Activated gamma-delta T cell treated with Interleukin-2 at 50 U/mL for 16 hours (primary cell): ENCODE measurements around the gene CFAP298.
"Not testable (repeated sequence)": the region's sequence is repeated elsewhere in the genome, so short reads cannot be mapped to it uniquely, and the experiment has no call there.

ENCODE experiments used
- DNase-seq: peaks from one replicate; pipeline ENCODE4 v3.0.0-alpha.2; 2020

CFAP298 gene

GRCh38 chr21:32565856-32566465 lies 46.2 kb downstream of the CFAP298 start:
- no peak for DNase-seq

GRCh38 chr21:32562915-32563314 lies 49.3 kb downstream of the CFAP298 start:
- no peak for DNase-seq

DNA sequence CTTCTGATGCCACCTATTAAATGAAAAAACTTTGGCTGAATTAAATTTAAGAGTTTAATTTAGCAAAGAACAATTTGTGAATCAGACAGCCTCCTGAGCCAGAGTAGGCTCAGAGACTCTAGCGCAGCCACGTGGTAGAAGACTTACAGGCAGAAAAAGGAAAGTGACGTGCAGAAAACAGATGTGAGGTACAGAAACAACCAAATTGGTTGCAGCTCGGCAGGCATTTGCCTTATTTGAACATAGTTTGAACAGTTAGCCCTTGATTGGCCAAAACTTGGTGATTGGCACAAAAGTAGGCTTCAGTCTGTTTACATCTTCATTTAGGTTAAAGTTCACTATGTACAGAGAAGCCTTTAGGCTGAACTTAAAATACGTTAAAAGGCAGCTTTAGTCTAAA lies 49.8 kb downstream of the CFAP298 start:
- DNase-seq: no peak

DNA sequence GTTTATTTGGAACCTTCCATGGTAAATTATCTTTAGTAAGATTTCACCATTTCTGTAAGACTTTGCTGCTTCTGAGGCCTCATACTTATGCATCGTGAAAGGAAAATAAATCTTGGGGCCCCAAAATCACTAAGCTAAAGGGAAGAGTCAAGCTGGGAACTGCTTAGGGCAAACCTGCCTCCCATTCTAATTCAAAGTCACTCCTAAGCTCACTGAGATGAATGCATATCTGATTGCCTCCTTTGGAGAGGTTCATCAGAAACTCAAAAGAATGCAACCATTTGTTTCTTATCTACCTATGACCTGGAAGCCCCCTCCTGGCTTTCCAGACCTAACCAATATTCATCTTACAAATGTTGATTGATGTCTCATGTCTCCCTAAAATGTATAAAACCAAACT lies 50.7 kb downstream of the CFAP298 start:
- not testable (repeated sequence) for DNase-seq

DNA sequence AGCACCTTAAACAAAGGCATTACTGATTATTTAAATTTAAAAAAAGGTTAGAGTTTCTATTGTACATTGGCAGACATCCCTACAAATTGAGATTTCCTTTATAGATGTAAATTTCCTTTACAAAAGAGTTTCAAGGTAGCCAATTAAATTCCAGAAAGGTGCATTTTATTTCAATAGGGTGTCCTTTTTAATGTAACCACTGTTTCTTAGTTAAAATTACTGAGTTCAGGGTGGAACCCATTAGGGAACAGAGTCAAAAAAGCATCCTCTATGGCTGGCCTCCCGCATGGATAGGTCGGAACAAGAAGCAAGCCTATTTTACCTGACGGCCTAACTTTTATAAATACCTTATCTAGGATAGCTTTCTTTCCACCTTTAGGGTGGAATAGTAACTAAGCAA lies 51.3 kb downstream of the CFAP298 start:
- DNase-seq: no peak

GRCh38 chr21:32559006-32559610 lies 53.1 kb downstream of the CFAP298 start:
- no peak for DNase-seq

GRCh38 chr21:32558106-32558505 lies 54.1 kb downstream of the CFAP298 start:
- DNase-seq: no peak

DNA sequence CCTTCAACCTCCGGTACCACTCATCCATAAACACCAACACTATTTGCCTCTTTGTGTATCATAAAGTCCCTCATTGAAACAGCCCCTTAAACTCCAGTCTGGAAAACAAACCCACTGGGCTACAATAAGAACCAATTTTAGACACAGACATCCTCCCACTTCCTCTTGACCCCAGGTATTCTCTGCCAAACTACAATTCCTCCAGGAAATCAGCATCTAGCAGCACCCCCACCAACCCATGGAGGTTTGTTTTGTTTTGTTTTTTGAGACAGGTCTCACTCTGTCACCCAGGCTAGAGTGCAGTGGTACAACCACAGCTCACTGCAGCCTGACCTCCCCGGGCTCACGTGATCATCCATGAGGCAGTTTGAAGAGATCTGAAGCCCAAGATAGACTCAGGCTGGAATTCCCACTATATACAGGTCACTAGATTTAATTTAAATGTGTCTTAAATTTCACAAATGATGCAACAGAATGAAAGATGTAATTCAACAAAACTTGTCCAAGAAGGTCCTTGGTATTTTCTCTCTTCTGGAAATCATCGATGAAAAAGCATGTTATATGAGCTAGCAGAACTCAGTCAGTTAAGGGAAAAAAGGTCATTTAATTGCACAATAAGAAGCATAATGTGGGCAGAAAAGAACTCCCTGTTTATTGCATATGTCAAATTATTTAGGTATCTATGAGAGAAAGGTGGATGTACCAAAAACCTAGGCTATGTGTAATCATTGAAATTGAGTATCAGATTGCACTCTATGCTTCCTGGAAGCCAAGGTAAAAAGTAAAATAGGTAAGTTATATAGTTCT lies 57.1 kb downstream of the CFAP298 start:
- DNase-seq: no peak

DNA sequence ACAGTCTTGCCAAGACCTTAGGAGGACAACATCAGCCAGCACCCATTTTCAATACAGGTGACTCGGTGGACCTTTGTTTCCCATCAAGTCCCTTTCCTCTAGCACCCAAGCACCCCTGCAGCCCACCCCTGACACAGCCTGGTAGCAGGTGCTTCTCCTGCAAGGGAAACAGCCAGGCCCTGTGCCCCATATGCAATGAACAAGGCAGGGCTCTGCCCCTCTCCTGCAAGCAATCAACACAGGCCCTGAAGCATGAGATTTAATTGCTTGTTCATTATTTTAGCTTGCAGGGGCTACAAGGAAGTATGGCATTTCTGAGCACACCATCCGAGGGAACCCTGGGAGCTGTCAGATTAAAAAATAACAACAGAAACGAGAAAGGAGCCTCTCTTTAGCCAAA lies 62.3 kb downstream of the CFAP298 start:
- DNase-seq: no peak

GRCh38 chr21:32549440-32549839 lies 62.7 kb downstream of the CFAP298 start:
- DNase-seq: no peak
